Posterior vena cava (tissue), 2 donors: Measurements from ENCODE around the gene PLIN4. TPM values are rescaled to one million over a fixed set of nuclear protein-coding genes. Genes with fewer than 3 reads are reported as not detected.
"Not testable (repeated sequence)": the region's sequence is repeated elsewhere in the genome, so short reads cannot be mapped to it uniquely, and the experiment has no call there.

Source experiments
- DNase-seq: peaks from one replicate; pipeline ENCODE4 v3.0.0-alpha.2; 2020; ENCODE audit warnings: low spot score
- intact Hi-C, 2 donors: fragments of 100-400 bp; cut with DNase I; formaldehyde crosslinking; loops; one replicate each; pipeline versions ENCODE4 v1.14.1 to v1.14.2; 2022 to 2023
- total RNA-seq, 2 donors: library from RNA; stranded (reverse); fragmentation: NEBNext Ultra II Directional; extraction: Animal tissue kit (Norgen Biotek cat#: 25700); gene quantifications; one replicate each; pipeline ENCODE4 v1.2.1, GENCODE V29; 2021
- donor health status: DM: yes; HTN: yes; CAD: no.
- donor health status: DM: yes; HTN: yes; CAD: no.

The PLIN4 gene
- total RNA-seq, 2 donors from 2014 or later, result 21.4 to 25.2 TPM

- DNase-seq, result no peak
- intact Hi-C loops, result loop anchor here (1.0 to 10.0 kb wide), 2 partner anchors 26 to 265 kb away; no protein-coding TSS in a partner anchor
These were observed 11.7 kb upstream of the PLIN4 start for GRCh38 chr19:4529924-4530522.

GRCh38 chr19:4528843-4529242 lies 10.6 kb upstream of the PLIN4 start:
- intact Hi-C loops, result loop anchor here in 1 of 2 donors (10.0 kb wide), 1 partner anchor 264 kb away; no protein-coding TSS in a partner anchor
- no peak for DNase-seq

GRCh38 chr19:4527377-4527776 lies 9.1 kb upstream of the PLIN4 start:
- intact Hi-C loops, result loop anchor here in 1 of 2 donors (10.0 kb wide), 1 partner anchor 263 kb away; no protein-coding TSS in a partner anchor

GRCh38 chr19:4525563-4526002 lies 7.3 kb upstream of the PLIN4 start:
- intact Hi-C loops, result loop anchor here in 1 of 2 donors (10.0 kb wide), 1 partner anchor 261 kb away; no protein-coding TSS in a partner anchor
- DNase-seq, result no peak

More at GRCh38 chr19:4527377-4527776, 9.1 kb upstream of the PLIN4 start:
- DNase-seq, result not testable (repeated sequence)

- no peak for DNase-seq
- intact Hi-C loops, result loop anchor here (5.0 to 10.0 kb wide), 2 partner anchors 258 to 260 kb away; no protein-coding TSS in a partner anchor
These were observed 6.7 kb upstream of the PLIN4 start for GRCh38 chr19:4524808-4525562.

- intact Hi-C loops, result loop anchor here (5.0 to 10.0 kb wide), 2 partner anchors 256 to 259 kb away; no protein-coding TSS in a partner anchor
- no peak for DNase-seq
These were observed 5.2 kb upstream of the PLIN4 start for GRCh38 chr19:4523306-4524110.

GRCh38 chr19:4522291-4523002 lies 4.2 kb upstream of the PLIN4 start:
- no peak for DNase-seq
- intact Hi-C loops, result loop anchor here (5.0 to 10.0 kb wide), 2 partner anchors 255 to 258 kb away; no protein-coding TSS in a partner anchor

- intact Hi-C loops, result loop anchor here (5.0 to 10.0 kb wide), 2 partner anchors 255 to 257 kb away; no protein-coding TSS in a partner anchor
- no peak for DNase-seq
These were observed 3.6 kb upstream of the PLIN4 start for GRCh38 chr19:4521888-4522242.

- intact Hi-C loops, result loop anchor here (5.0 to 10.0 kb wide), 2 partner anchors 254 to 257 kb away; no protein-coding TSS in a partner anchor
- no peak for DNase-seq
These were observed 3.0 kb upstream of the PLIN4 start for GRCh38 chr19:4521170-4521887.

GRCh38 chr19:4519521-4520277 lies 1.4 kb upstream of the PLIN4 start:
- no peak for DNase-seq
- intact Hi-C loops, result loop anchor here (5.0 to 10.0 kb wide), 2 partner anchors 252 to 255 kb away; no protein-coding TSS in a partner anchor

- no peak for DNase-seq
- intact Hi-C loops, result no loop called here
These were observed 848 bp upstream of the PLIN4 start for GRCh38 chr19:4519172-4519496.

- intact Hi-C loops, result no loop called here
- DNase-seq, result no peak
These were observed 732 bp downstream of the PLIN4 start for GRCh38 chr19:4517451-4518057.

GRCh38 chr19:4516939-4517300 lies 1.4 kb downstream of the PLIN4 start:
- DNase-seq, result no peak
- intact Hi-C loops, result no loop called here

GRCh38 chr19:4516199-4516938 lies 1.9 kb downstream of the PLIN4 start:
- no peak for DNase-seq

GRCh38 chr19:4515732-4516131 lies 2.6 kb downstream of the PLIN4 start:
- intact Hi-C loops, result no loop called here
- DNase-seq, result no peak

More at GRCh38 chr19:4516199-4516938, 1.9 kb downstream of the PLIN4 start:
- intact Hi-C loops, result no loop called here

GRCh38 chr19:4513248-4513647 lies 5.0 kb downstream of the PLIN4 start:
- no peak for DNase-seq
- intact Hi-C loops, result no loop called here
